CD4-positive, alpha-beta T cell treated with Interleukin-2 at 100 ng/mL for 4 hours (primary cell): ENCODE results near the gene RARG.

ENCODE experiments used
- DNase-seq: peaks from one replicate; pipeline ENCODE4 v3.0.0-alpha.2; 2020; ENCODE audit warnings: low spot score

RARG gene

GRCh38 chr12:53244337-53244736 lies 12.3 kb upstream of the RARG start:
- no peak for DNase-seq

DNA sequence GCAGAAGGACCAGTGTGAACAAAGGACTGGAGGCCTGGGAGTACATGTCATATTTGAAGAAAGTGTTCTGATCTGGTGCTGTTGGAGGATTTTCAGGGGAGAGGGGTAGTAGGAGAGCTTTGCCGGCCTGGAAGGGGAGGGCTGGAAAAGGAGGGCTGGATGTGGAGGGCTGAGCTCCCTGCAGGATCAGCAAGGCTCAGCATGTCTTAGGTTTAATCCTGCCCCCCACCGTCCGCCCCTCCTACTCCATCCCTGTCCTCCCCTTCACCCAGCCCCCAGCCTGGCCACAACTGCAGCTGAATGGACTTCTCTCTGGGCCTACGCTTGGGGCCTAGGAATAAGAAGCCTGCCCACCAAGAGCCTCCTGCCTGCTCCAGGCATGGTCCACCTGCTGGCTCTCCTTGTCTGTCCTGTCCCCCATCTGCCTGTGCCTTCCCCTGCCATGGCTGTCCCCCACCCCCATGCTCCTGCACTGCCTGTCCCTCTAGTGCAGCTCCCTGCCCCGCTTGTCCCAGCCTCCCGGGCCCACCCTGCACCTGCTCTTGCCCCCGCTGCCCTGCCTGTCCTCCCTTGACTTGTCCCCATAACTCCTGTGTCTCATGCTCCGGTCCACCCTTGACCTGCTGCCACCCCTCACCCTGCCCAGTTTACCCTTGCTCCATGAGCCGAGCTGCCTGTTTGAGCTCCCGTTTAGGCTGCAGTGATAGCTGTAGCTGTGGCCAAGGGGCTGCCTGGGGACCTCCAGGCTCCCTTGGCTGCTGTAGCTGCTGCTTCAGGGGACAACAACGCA lies 9.8 kb upstream of the RARG start:
- no peak for DNase-seq

DNA sequence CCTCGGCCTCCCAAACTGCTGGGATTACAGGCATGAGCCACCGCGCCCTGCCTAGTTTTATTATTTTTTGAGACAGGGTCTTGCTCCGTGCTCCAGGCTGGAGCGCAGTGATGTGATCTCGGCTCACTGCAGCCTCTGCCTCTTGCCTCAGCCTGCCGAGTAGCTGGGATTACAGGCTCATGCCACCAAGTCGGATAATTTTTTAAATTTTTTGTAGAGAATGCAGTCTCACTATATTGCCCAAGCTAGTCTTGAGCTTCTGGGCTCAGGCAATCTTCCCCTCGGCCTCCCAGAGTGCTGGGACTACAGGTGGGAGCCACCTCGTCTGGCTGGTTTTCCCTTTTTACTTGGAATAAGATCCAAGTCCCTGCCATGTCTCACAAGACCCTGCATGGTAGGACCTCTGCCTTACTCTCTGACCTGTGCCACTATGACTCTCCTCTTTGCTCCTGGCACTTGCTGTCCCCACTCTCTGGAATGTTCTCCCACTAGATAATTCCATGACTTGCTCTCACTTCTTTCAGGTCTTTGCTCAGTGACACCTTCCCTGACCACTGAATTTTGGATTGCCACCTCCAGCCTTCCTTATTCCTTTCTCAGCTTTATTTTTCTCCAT lies 7.7 kb upstream of the RARG start:
- no peak for DNase-seq

DNA sequence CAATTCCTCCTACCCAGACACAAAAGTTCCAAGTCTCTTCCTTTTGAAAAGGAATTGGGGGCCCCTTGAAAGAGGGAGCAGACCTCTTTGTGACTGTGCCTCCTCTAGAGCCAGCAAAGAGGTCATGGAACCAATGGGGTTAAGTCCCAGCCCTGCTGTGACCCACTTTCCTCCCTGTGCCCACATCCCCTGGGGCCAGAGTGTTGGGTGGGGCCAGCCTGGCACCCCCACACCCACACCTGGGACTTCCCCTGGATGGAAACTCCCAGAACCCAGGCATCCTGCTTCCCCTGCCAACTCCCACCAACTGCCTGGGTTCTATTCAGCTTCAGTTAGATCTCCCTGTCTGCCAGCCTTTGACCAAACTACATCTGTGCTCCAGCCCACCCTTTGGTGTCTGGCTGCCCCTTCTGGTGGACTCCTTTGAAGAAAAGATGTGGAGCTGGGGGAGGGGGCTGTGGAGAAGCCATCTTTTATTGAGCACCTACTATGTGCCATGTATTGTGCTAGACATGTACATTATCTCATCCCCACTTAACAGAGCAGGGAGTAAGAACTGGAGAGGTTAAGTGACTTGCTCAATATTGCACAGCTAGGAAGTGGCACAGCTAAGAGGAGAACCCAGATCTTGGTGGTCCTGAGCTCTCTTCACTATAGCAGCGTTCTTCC lies 4.6 kb upstream of the RARG start:
- DNase-seq, result peak; percentile 69

GRCh38 chr12:53235742-53236442 lies 3.9 kb upstream of the RARG start:
- no peak for DNase-seq

DNA sequence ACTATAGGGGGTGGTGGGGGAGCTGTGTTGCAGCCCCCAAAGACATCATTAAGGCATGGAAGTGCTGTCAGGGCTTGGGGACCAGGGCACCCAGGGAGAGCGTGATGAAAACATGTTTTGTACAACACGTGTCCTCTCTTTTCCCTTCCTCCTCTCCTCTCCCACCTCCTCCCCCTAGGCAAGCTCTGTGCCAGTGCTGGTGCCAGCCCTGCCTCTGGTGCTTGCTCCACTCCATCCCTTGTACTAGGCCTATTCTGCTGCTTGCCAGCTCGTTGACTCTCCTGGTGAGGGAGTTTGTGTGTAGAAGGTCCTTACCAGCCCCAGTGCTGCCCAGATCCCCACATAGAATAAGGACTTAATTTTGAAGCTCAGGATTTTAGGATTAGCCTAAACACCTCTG lies 3.2 kb upstream of the RARG start:
- no peak for DNase-seq

DNA sequence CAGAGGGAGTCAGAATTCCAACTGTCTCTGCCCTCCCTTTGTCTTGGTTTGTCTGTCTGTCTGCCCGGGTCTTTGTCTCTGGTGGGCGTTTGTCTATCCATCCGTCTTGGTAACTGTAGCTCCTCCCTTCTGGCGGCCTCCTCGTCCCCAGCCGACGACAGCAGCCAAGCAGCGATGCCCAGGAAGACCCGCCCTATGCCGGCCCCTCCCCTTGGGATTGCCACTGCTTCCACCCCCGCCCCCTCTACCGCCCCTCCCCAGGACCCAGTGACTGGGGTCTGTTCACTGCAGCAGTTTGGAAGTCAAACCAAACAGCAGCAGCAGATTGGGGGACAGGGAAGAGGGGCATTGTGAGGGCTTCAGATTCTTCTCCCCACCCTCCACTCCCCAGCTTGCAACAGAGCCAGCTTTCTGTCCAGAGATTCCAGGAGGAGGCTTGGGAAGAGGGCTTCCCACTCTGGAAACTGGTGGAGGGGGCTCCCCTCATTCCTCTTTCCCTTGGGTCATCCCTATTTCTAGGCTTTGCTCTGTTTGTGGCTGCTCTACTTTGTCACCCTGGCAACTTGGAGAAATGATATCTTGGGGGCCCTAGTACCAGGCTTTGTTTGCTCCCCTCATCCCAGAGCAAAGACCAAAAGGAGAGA lies 2.4 kb upstream of the RARG start:
- DNase-seq, result no peak

DNA sequence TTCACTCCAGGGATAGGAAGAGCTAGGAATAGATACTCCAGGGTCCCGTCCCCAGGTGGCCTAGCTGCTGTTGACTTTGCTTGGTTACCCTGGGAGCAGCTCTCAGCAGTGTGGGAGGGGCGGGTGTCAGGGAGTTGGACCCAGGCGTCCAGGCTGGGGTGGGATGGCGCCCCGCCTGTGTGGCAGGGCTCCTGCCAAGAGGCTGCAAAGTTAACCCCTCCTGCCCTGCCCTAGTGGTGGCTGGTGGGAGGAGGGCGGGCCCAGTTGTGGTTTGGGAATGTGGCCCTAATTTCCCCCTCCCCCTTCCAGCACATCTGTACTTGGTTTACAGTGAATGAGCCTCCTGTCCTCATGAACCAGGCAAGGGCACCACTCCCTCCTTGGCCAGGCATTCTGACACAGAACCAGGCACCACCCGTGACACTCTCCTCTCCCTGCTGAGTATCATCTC lies 1.7 kb upstream of the RARG start:
- DNase-seq, result no peak

- DNase-seq, result peak; percentile 56
Observed at GRCh38 chr12:53232646-53233461, 845 bp upstream of the RARG start.

DNA sequence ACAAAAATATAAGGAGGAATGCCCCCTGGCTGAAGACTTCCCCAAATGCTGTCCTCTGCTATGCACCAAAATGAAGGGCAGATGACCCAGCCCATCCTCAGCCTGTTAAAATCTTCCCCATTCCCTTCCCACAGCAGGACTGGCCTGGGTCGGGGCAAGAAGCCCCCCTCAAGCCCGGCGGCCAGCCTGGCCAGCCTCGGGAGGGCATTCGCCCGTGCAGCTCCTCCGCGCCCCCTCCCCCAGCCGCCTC lies 413 bp downstream of the RARG start:
- no peak for DNase-seq

GRCh38 chr12:53230108-53230845 lies 1.7 kb downstream of the RARG start:
- no peak for DNase-seq

GRCh38 chr12:53229454-53229853 lies 2.6 kb downstream of the RARG start:
- no peak for DNase-seq

DNA sequence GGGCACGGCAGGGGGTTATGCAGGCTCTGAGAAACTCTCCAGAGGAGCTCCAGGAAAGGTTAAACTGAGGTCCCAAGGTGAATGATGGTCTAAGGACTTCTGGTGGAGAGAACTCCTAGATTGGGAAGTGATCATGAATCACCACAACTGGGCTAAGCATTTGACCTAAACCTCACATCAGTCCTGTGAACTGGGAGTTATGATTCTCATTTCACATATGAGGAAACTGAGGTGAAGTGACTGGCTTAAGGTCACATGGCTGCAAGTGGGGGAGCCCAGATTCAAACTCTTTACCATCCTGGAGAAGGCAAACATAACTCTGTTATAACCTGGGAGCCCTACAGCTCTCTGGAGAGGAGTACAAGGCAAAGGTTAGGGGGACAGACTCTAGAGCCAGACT lies 4.2 kb downstream of the RARG start:
- DNase-seq, result no peak

DNA sequence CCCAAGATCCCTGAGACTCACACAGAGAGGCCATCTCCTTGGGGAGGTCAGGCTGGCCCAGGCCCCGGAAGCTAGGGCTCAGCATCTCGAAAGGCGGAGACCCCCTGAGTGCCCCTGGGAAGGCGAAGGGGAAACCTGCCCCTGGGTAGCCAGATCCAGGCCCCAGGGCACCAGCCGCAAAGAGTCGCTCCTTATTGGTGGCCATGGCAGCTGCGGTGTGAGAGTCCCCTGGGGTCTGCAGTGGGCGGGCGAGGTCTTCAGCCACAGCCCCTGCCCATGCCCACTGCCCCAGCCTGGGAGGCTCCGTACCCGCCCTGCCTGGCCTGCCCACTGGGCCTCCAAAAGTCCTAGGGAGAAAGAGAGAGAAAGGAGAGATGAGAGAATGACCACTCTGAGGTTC lies 4.7 kb downstream of the RARG start:
- DNase-seq, result no peak

DNA sequence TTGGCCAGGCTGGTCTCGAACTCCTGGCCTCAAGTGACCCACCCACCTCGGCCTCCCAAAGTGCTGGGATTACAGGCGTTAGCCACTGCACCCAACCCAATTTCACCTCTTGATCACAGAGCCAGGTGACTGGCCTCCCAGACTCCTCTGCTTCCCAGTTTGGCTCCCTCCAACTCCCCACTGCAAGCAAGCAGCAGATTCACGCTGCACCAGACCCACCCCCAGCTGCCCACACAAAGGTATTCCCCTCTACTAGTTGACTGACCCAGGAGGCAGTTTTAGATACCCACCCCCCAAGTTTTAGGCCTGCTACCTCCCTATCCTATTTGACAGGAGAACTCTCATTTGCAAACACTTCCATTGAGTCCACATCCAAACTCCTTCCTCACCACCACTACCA lies 5.2 kb downstream of the RARG start:
- no peak for DNase-seq

DNA sequence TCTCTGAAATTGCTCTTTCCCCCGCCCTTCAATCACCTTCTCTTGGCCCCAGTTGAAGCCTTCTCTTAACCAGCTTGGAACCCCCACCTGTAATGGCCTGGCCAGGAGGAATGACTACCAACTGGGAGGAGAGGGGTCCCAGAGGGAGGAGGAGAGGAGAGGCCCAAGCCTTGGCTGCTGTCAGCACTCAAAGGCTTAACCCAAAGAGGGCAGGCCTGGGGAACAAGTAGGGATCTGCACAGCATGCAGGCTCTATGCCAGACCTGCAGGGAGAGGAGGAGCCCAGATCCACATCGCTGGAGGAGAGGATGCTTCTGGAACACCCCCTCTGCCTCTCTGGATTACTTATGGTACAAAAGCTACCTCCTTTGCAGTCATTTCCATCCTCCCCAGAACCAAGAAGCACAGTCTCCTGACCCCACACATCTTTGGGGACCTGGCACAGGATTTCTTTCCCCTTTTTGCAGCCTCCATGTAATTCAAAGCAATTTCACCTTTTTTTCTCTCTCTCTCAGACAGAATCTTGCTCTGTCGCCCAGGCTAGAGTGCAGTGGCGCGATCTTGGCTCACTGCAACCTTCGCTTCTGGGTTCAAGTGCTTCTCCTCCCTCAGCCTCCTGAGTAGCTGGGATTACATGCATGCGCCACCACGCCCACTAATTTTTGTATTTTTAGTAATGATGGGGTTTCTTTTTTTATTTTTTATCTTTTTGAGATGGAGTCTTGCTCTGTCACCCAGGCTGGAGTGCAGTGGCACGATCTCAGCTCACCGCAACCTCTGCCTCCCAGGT lies 6.2 kb downstream of the RARG start:
- no peak for DNase-seq

DNA sequence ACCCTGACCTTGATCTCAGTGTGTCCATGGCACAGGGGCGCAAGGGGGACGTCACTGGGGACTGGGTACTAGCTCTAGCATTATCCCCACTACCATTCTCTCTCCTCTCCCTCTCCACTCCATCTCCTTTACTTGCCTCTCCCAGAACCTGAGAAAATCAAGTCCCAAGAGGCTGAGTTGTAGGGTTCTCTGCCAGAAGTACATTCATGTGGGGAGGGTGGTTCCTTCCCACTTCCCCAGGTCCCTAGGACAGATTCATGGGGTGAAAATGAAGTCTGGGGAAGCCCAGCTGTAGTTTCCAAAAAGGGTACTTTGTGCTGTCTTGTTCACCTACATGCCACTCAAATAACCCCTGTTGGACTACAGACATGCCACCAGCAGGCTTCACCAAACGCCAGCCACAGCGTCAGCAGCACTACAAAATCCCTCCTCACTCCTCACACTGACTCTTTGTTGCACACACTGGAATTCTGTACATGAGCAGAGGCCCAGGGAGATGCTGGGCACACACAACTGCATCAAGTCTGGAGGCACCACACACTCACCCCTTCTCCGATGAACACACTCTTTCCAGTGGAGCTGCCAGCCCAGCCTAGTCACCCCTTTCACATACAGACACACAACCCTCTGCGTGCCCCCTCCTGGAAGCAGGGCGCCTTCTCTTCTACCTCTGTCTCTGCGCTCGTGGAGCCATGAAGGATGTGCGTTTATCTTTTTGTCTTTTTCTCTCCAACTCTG lies 6.9 kb downstream of the RARG start:
- no peak for DNase-seq

GRCh38 chr12:53224061-53224896 lies 7.7 kb downstream of the RARG start:
- no peak for DNase-seq
